Keratinocyte (primary cell): ENCODE data around the gene PRSS8.

Experiments
- EZH2 ChIP-seq: IDR thresholded peaks from one replicate; pipeline ENCODE4 v1.6.1; 2012; ENCODE audit warnings: inconsistent platforms, mild to moderate bottlenecking, low read length, moderate library complexity
- TF ChIP-seq, protein P1 (sequence below), 3 experiments: IDR thresholded peaks in 1 of 3; conservative IDR thresholded peaks in 1 of 3; optimal IDR thresholded peaks in 1 of 3; 2 replicates in 2 of 3; 3 replicates in 1 of 3; pipeline versions ENCODE3 to v1.5.1; 2011; ENCODE audit warnings: low read length in 3 of 3, mild to moderate bottlenecking in 3 of 3, moderate library complexity in 2 of 3, control low read depth in 1 of 3, inconsistent platforms in 1 of 3; ENCODE audit not compliant: insufficient read depth in 2 of 3; ENCODE audit errors: extremely low read depth in 1 of 3

DNA sequence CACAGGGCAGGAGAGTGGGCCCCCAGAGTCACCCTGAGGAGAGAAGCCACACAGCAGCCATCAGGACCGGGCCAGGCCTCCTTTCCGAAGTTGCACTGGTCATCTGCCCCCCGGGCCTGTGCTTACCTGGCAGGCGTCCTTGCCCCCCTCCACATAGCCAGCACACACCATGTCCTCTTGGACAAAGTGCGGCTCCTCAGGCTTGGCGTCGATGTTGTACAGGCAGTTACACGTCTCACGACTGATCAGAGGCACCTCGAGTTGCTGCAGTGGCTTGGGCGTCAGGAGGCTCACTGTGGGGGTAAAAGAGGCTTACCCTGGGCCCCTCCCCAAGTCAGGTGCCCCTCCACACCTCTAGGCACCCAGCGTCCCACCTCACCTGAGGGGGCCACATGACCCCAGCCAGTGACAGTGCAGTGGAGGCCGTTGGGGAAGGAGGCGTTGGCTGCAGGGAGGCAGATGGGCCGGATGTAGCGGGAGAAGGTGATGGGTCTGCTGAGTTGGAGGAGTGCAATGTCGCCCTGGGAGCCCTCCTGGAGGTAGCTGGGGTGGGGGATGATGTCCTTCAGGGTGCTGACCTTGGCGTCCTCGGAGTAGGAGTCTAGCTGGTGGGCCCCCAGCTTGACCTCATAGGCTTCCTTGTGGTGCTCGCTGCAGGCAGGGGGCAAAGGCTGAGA, 3.1 kb downstream of the PRSS8 start:
- TF ChIP-seq, protein P1, sequence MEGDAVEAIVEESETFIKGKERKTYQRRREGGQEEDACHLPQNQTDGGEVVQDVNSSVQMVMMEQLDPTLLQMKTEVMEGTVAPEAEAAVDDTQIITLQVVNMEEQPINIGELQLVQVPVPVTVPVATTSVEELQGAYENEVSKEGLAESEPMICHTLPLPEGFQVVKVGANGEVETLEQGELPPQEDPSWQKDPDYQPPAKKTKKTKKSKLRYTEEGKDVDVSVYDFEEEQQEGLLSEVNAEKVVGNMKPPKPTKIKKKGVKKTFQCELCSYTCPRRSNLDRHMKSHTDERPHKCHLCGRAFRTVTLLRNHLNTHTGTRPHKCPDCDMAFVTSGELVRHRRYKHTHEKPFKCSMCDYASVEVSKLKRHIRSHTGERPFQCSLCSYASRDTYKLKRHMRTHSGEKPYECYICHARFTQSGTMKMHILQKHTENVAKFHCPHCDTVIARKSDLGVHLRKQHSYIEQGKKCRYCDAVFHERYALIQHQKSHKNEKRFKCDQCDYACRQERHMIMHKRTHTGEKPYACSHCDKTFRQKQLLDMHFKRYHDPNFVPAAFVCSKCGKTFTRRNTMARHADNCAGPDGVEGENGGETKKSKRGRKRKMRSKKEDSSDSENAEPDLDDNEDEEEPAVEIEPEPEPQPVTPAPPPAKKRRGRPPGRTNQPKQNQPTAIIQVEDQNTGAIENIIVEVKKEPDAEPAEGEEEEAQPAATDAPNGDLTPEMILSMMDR (optimal IDR thresholded peaks at IDR 0.05 in 1 of 3, IDR thresholded peaks at IDR 0.05 in 1 of 3, conservative IDR thresholded peaks at IDR 0.05 in 1 of 3; ENCODE audit: extremely low read depth in 1 of 3, insufficient read depth in 2 of 3, low read length in 3 of 3) = no peak
- TF ChIP-seq EZH2 = no peak
